Smooth muscle cell (in vitro differentiated cells): Measurements from ENCODE around the gene ZNF140. TPM values are rescaled to one million over a fixed set of nuclear protein-coding genes. Genes with fewer than 3 reads are reported as not detected.

Experiments
- DNase-seq: peaks from one replicate; lab custom pipeline; 2025; ENCODE audit not compliant: unreplicated experiment; lab: John Stamatoyannopoulos, UW
- H2AFZ ChIP-seq: fragments of 200-600 bp; sonication (generic); 2 replicates; pipeline ENCODE4 v1.6.0; 2016; ENCODE audit warnings: antibody characterized with exemption, low read depth, mild to moderate bottlenecking
- H3F3A ChIP-seq: fragments of 200-600 bp; sonication (generic); 2 replicates; pipeline ENCODE4 v1.6.0; 2017; ENCODE audit warnings: antibody characterized with exemption, low read depth
- H3K27ac ChIP-seq: fragments of 200-600 bp; sonication (generic); 2 replicates; pipeline ENCODE4 v1.5.1; 2016; ENCODE audit warnings: low read depth, mild to moderate bottlenecking
- H3K27me3 ChIP-seq: fragments of 200-600 bp; sonication (generic); 2 replicates; pipeline ENCODE4 v1.6.1; 2016; ENCODE audit warnings: low read depth, mild to moderate bottlenecking
- H3K36me3 ChIP-seq: fragments of 200-600 bp; sonication (generic); 2 replicates; pipeline ENCODE4 v1.5.1; 2016; ENCODE audit warnings: low read depth
- H3K4me1 ChIP-seq: fragments of 200-600 bp; sonication (generic); 2 replicates; pipeline ENCODE4 v1.5.1; 2016; ENCODE audit warnings: low read depth
- H3K4me2 ChIP-seq: fragments of 200-600 bp; sonication (generic); 2 replicates; pipeline ENCODE4 v1.6.0; 2016; ENCODE audit warnings: mild to moderate bottlenecking
- H3K4me3 ChIP-seq: fragments of 200-600 bp; sonication (generic); 2 replicates; pipeline ENCODE4 v1.5.1; 2016; ENCODE audit warnings: mild to moderate bottlenecking
- H3K79me2 ChIP-seq: fragments of 200-600 bp; sonication (generic); 2 replicates; pipeline ENCODE4 v1.6.0; 2016; ENCODE audit warnings: low read depth, mild to moderate bottlenecking
- H3K9ac ChIP-seq: fragments of 200-600 bp; sonication (generic); 2 replicates; pipeline ENCODE4 v1.6.0; 2016; ENCODE audit warnings: low read depth
- H3K9me3 ChIP-seq: fragments of 200-600 bp; sonication (generic); replicated peaks from 2 replicates; pipeline ENCODE4 v1.5.1; 2016; ENCODE audit warnings: low read depth
- H4K20me1 ChIP-seq: fragments of 200-600 bp; sonication (generic); 2 replicates; pipeline ENCODE4 v1.6.0; 2016; ENCODE audit warnings: low read depth
- CTCF ChIP-seq: fragments of 200-600 bp; sonication (generic); IDR thresholded peaks from 2 replicates; pipeline ENCODE4 v1.5.1; 2017; ENCODE audit warnings: borderline replicate concordance, mild to moderate bottlenecking, antibody characterized with exemption; ENCODE audit not compliant: insufficient read depth, poor library complexity, severe bottlenecking
- WGBS: methylation state at CpG from one replicate; pipeline ENCODE4 v1.1.7; 2016; ENCODE audit warnings: low lambda C conversion rate; 5-methylcytosine and 5-hydroxymethylcytosine counted together
- polyA plus RNA-seq: library from polyadenylated mRNA; unstranded; fragments of >200 nt; fragmentation: Nextera tagmentation; extraction: Ambion mirVana; gene quantifications from 2 replicates; pipeline ENCODE4 v1.2.1, GENCODE V29; 2016
- total RNA-seq: library from RNA; depleted of rRNA; stranded (reverse); fragments of >200 nt; gene quantifications from 2 replicates; pipeline ENCODE4 v1.2.3, GENCODE V29; 2014

ZNF140 gene
- total and polyA plus RNA-seq, 2 experiments from 2014 or later: 13.8 to 24.5 TPM

- Histone ChIP-seq H3K27ac (peak overlapping the region; percentile 85), H3F3A (no peaks in the 10 kb centered on the region), H3K27me3 (no peaks in the 10 kb centered on the region), H3K36me3 (peaks cover 27% of the 10 kb centered on the region), H3K4me2 (peak overlapping the region; percentile 93), H3K9me3 (peaks cover 37% of the 10 kb centered on the region), H3K4me1 (peaks cover 7% of the 10 kb centered on the region), H2AFZ (peak overlapping the region; percentile 99), H3K79me2 (peaks cover 49% of the 10 kb centered on the region), H3K4me3 (peak overlapping the region; percentile 68), H4K20me1 (no peaks in the 10 kb centered on the region), H3K9ac (peak overlapping the region; percentile 78)
- WGBS: 44% methylated on average over 14 of the region's 26 CpGs
- TF ChIP-seq CTCF: no peak
- no peak for DNase-seq
Observed at GRCh38 chr12:133129368-133130037, 48.8 kb downstream of the ZNF140 start.

DNA sequence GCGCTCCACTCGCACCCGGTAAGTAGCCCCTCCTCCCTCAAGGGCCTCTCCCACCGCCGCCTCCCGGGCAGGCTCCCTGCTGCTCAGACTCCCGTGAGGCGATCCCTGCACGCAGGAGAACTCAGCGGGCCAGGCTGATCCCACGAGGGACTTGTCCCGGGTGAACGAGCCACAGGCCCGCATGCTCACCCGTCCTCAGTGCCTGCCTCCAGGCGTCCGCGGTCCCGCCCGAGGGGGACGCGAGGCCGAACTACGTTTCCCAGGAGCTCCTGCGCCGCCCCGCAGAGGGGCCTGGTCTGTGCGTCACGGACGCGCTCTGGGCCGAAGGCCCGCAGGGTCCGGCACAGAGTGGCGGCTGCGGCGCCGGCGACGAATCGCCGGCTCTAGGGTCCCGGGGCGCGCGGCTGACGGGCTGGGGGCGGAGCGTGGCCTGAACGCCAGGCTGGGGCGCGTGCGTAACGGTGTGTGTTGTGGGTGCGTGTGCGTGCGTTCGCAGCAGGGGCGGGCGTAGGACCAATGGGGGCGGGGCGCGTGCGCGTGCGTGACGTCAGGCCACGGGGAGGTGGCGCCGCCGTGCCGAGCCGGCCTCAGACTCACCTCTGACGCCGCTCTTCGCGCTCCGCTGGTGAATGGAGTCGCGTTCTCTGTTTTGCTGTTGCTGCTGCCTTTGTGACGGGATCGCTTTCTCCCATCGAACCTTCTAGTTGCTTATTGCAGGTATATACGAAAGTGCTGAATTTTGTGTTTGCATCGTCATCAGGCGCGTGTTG is 49.5 kb downstream of the ZNF140 start, which contains the start of the genes ZNF10 and ZNF891:
Gene ZNF10, plus strand, starts transcription at position 590 of the 770 bp plus-strand sequence. CDS start 13,866 bp downstream, outside the sequence.
Gene ZNF891, minus strand, starts transcription at position 237 of the 770 bp plus-strand sequence. CDS start 8,356 bp downstream, outside the sequence.
- peak within 1 kb of the TSS; percentile 68 for H3K4me3 ChIP-seq
- H3F3A ChIP-seq: no peaks in the 10 kb centered on the region
- H3K4me1 ChIP-seq: peaks cover 7% of the 10 kb centered on the region
- under 1% methylated on average over 73 of the region's 87 CpGs for WGBS
- H3K27ac ChIP-seq: peak within 1 kb of the TSS; percentile 85
- peaks cover 48% of the 10 kb centered on the region for H3K79me2 ChIP-seq
- H3K9me3 ChIP-seq: peaks cover 30% of the 10 kb centered on the region
- peak within 1 kb of the TSS; percentile 99 for H2AFZ ChIP-seq
- H3K27me3 ChIP-seq: no peaks in the 10 kb centered on the region
- H4K20me1 ChIP-seq: no peaks in the 10 kb centered on the region
- H3K4me2 ChIP-seq: peak within 1 kb of the TSS; percentile 93
- no peak for TF ChIP-seq CTCF
- H3K9ac ChIP-seq: peak within 1 kb of the TSS; percentile 78
- peaks cover 33% of the 10 kb centered on the region for H3K36me3 ChIP-seq
- peak; percentile 93 for DNase-seq

DNA sequence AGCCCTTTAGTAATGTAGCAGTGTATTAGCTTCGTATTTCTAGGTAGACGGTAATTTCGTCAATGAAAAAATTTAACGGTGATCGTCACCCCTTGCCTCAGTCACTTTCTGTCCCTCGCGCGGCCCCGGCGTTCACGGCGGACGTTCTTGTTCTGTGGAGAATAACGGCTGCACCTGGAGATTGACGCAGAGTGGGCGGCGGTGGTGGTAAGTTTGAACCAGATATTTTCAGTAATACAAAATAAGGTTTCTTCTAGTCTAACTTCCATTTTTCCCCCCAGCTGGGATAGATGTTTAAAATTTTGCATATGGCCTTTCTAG is 50.0 kb downstream of the ZNF140 start:
- peak overlapping the region; percentile 92 for H2AFZ ChIP-seq
- H3K27me3 ChIP-seq: no peaks in the 10 kb centered on the region
- H3K36me3 ChIP-seq: peaks cover 33% of the 10 kb centered on the region
- no peak for DNase-seq
- peaks cover 43% of the 10 kb centered on the region for H3K79me2 ChIP-seq
- H3K4me2 ChIP-seq: peak overlapping the region; percentile 93
- H4K20me1 ChIP-seq: no peaks in the 10 kb centered on the region
- TF ChIP-seq CTCF: no peak
- peak overlapping the region; percentile 78 for H3K9ac ChIP-seq
- no peaks in the 10 kb centered on the region for H3F3A ChIP-seq
- peak overlapping the region; percentile 68 for H3K4me3 ChIP-seq
- H3K9me3 ChIP-seq: peaks cover 24% of the 10 kb centered on the region
- H3K4me1 ChIP-seq: peaks cover 7% of the 10 kb centered on the region
- H3K27ac ChIP-seq: peak overlapping the region; percentile 85
- 1% methylated on average over 17 of the region's 17 CpGs for WGBS
